Gastroesophageal sphincter (tissue), 3 donors: Measurements from ENCODE around the gene TM4SF5.

Source experiments
- CTCF ChIP-seq, 4 experiments: fragments of 200-600 bp in 2 of 4; fragments of 450-650 bp in 2 of 4; sonication (generic) in 1 of 4; IDR thresholded peaks; one replicate each; pipeline ENCODE4 v1.5.1; 2017 to 2019; ENCODE audit warnings: antibody characterized with exemption in 4 of 4, mild to moderate bottlenecking in 2 of 4, moderate library complexity in 2 of 4
- EP300 ChIP-seq: sonication (generic); formaldehyde crosslinking; IDR thresholded peaks from one replicate; pipeline ENCODE4 v1.6.1; 2017; ENCODE audit warnings: antibody characterized with exemption, mild to moderate bottlenecking
- POLR2A ChIP-seq, 2 donors: fragments of 450-650 bp; IDR thresholded peaks; one replicate each; pipeline ENCODE4 v1.6.1; 2017; ENCODE audit warnings: antibody characterized with exemption in 2 of 2, mild to moderate bottlenecking in 2 of 2, moderate library complexity in 1 of 2
- POLR2AphosphoS5 ChIP-seq: sonication (generic); formaldehyde crosslinking; IDR thresholded peaks from one replicate; pipeline ENCODE4 v1.6.1; 2017; ENCODE audit warnings: antibody characterized with exemption

GRCh38 chr17:4808378-4808767 lies 36.7 kb downstream of the TM4SF5 start:
- TF ChIP-seq CTCF (IDR thresholded peaks at IDR 0.05) (no peak), POLR2A (IDR thresholded peaks at IDR 0.05) (no peak), EP300 (no peak), POLR2AphosphoS5 (peak; percentile 25)
